ENCODE data around the gene ST8SIA5. TPM values are rescaled to one million over a fixed set of nuclear protein-coding genes. Genes with fewer than 3 reads are reported as not detected.

The ST8SIA5 gene
- total and polyA plus RNA-seq, 9 of the 15 experiments (the other 6 are each of a cell fraction or from before 2014, with no cell fraction given), result 0.03 to 0.33 (median 0.06) TPM; not detected in 5

- in situ Hi-C loops (cut with MboI) (no loop called here), intact Hi-C loops (cut with micrococcal nuclease) (no loop called here)
- 4% methylated on average over 9 of the region's 9 CpGs for WGBS (ENCODE audit: insufficient coverage, low coverage, missing lambda C conversion rate)
- FAIRE-seq, result no peak
- Histone ChIP-seq H3K9ac (ENCODE audit: insufficient read depth in 1 of 2, low read depth in 2 of 2, low read length in 2 of 2) (no peak overlapping the region; a peak in 1 of 4 replicates), H3K27ac (ENCODE audit: extremely low read depth, low read depth, low read length) (no peak overlapping the region), H2AFZ (ENCODE audit: low read depth, low read length) (no peak overlapping the region), H3K79me2 (ENCODE audit: control insufficient read depth, insufficient read depth, low read length) (no peaks in the 10 kb centered on the region), H3K36me3 (ENCODE audit: control insufficient read depth, insufficient read depth, low read length) (no peaks in the 10 kb centered on the region), H3K4me1 (replicated peaks in 1 of 2; ENCODE audit: control insufficient read depth in 2 of 2, insufficient read depth in 2 of 2, low read length in 2 of 2) (no peaks in the 10 kb centered on the region), H3K4me2 (ENCODE audit: insufficient read depth, low read length) (no peak overlapping the region), H3K27me3 (ENCODE audit: control insufficient read depth in 2 of 2, insufficient read depth in 2 of 2, low read length in 2 of 2) (peaks cover 0 to 16% of the 10 kb centered on the region in 2 experiments; a peak in 3 of 5 replicates), H3K4me3 (no peak overlapping the region), H3K9me1 (ENCODE audit: control insufficient read depth, insufficient read depth, low read length) (no peaks in the 10 kb centered on the region), H4K20me1 (replicated peaks; ENCODE audit: control insufficient read depth, insufficient read depth, low read length) (no peaks in the 10 kb centered on the region; the same call in 1 of the 2 replicates), H3K9me3 (replicated peaks; ENCODE audit: control insufficient read depth, insufficient read depth, low read depth, low read length) (no peaks in the 10 kb centered on the region)
- no TSS peak for BruUV-seq (replicated peaks)
- CTCF ChIA-PET (ENCODE audit: low intra/inter-chr PET ratio), result no interaction called here
- POLR2A ChIA-PET, result no interaction called here
- no peak for ATAC-seq
- TF ChIP-seq ZNF277 (CRISPR knock-in tag; IDR thresholded peaks at IDR 0.05; ENCODE audit: borderline replicate concordance), result no peak
- no peak for TF ChIP-seq GATAD2B (IDR thresholded peaks at IDR 0.05; ENCODE audit: borderline replicate concordance)
- no peak for TF ChIP-seq OTX1 (CRISPR knock-in tag; IDR thresholded peaks at IDR 0.05)
- TF ChIP-seq RHOXF2B (CRISPR knock-in tag; conservative IDR thresholded peaks at IDR 0.05), result no peak
- TF ChIP-seq ZNF347 (CRISPR knock-in tag; IDR thresholded peaks at IDR 0.05; ENCODE audit: low read depth), result no peak
- no peak for TF ChIP-seq ARHGAP35 (IDR thresholded peaks at IDR 0.05; ENCODE audit: partially characterized antibody)
- TF ChIP-seq ATF4 (CRISPR knock-in tag; IDR thresholded peaks at IDR 0.05), result no peak
- TF ChIP-seq ARID1B (IDR thresholded peaks at IDR 0.05), result no peak
- no peak for TF ChIP-seq MBD2 (IDR thresholded peaks at IDR 0.05; ENCODE audit: borderline replicate concordance, low read depth)
- no peak for TF ChIP-seq ZNF511 (CRISPR knock-in tag; IDR thresholded peaks at IDR 0.05)
- TF ChIP-seq GTF2A2 (tag; IDR thresholded peaks at IDR 0.05), result no peak
- no peak for TF ChIP-seq EHMT2 (IDR thresholded peaks at IDR 0.05)
- no peak for TF ChIP-seq POLR2AphosphoS2 (IDR thresholded peaks at IDR 0.05; ENCODE audit: low read length)
- TF ChIP-seq ZNF512 (tag; IDR thresholded peaks at IDR 0.05), result no peak
- no peak for TF ChIP-seq ZNF3 (CRISPR knock-in tag; IDR thresholded peaks at IDR 0.05)
- TF ChIP-seq NFIC (IDR thresholded peaks at IDR 0.05), result no peak
- TF ChIP-seq IRF2 (CRISPR knock-in tag; IDR thresholded peaks at IDR 0.05), result no peak
- no peak for TF ChIP-seq ZNF561 (CRISPR knock-in tag; conservative IDR thresholded peaks at IDR 0.05)
- TF ChIP-seq YBX1 (IDR thresholded peaks at IDR 0.05), result no peak
- no peak for TF ChIP-seq WHSC1 (IDR thresholded peaks at IDR 0.05; ENCODE audit: low read length)
- no peak for DNase-seq (ENCODE audit: extremely low read depth in 1 of 4, low spot score in 3 of 4)
Observed at GRCh38 chr18:46686186-46686585, 70.7 kb downstream of the ST8SIA5 start.
